ENCODE measurements around the gene LCN1.
"Not testable (repeated sequence)": the region's sequence is repeated elsewhere in the genome, so short reads cannot be mapped to it uniquely, and the experiment has no call there.

GRCh38 chr9:135545646-135546176, 24.5 kb downstream of the LCN1 start, which contains the start of gene OBP2A:
- not testable (repeated sequence) for TF ChIP-seq CTCF, POLR2A (IDR thresholded peaks at IDR 0.05)

Measured in esophagus squamous epithelium (tissue), 4 donors.